GM12878 (cell line): Measurements from ENCODE around the gene BEAN1.

Experiments used
- BRCA1 ChIP-seq: IDR thresholded peaks from 2 replicates; pipeline ENCODE4 v1.6.1; 2011; ENCODE audit warnings: low read depth, low read length, improper control_type of control experiment
- CTCF ChIP-seq, 3 experiments: IDR thresholded peaks in 2 of 3; conservative IDR thresholded peaks in 1 of 3; 2 replicates each; pipeline ENCODE4 v1.5.1; 2011; ENCODE audit warnings: low read depth in 3 of 3, low read length in 3 of 3, mild to moderate bottlenecking in 3 of 3, control low read depth in 2 of 3, moderate library complexity in 2 of 3, inconsistent platforms in 1 of 3, mixed read lengths in 1 of 3; ENCODE audit not compliant: control insufficient read depth in 2 of 3, insufficient read depth in 1 of 3; ENCODE audit errors: extremely low read depth in 1 of 3
- EP300 ChIP-seq, 2 experiments: fragments of 150-350 bp in 1 of 2; IDR thresholded peaks; 2 replicates each; pipeline ENCODE4 v1.6.1; 2011 to 2012; ENCODE audit warnings: low read depth in 2 of 2, low read length in 2 of 2, borderline replicate concordance in 1 of 2, improper control_type of control experiment in 1 of 2, inconsistent platforms in 1 of 2; ENCODE audit not compliant: control insufficient read depth in 1 of 2
- EZH2 ChIP-seq: IDR thresholded peaks from 2 replicates; pipeline ENCODE4 v1.6.1; 2012; ENCODE audit warnings: low read depth, mild to moderate bottlenecking, control low read depth, inconsistent platforms, low read length, borderline replicate concordance; ENCODE audit not compliant: control insufficient read depth
- FOS ChIP-seq: IDR thresholded peaks from 3 replicates; pipeline ENCODE4 v1.6.1; 2011; ENCODE audit warnings: borderline replicate concordance; ENCODE audit not compliant: insufficient read length; ENCODE audit errors: extremely low read depth
- FOXK2 ChIP-seq: fragments of 450-650 bp; IDR thresholded peaks from 2 replicates; pipeline ENCODE4 v1.6.1; 2017; ENCODE audit warnings: mild to moderate bottlenecking, moderate library complexity
- FOXM1 ChIP-seq: IDR thresholded peaks from 2 replicates; pipeline ENCODE4 v1.6.1; 2012; ENCODE audit warnings: low read depth, mild to moderate bottlenecking, inconsistent platforms, low read length, moderate library complexity
- GABPA ChIP-seq: IDR thresholded peaks from 2 replicates; pipeline ENCODE4 v1.6.1; 2014; ENCODE audit warnings: antibody characterized with exemption, low read depth, mild to moderate bottlenecking, inconsistent platforms
- POLR2A ChIP-seq: IDR thresholded peaks from 2 replicates; pipeline ENCODE4 v1.6.1; 2011; ENCODE audit warnings: low read depth, mild to moderate bottlenecking, low read length
- POU2F2 ChIP-seq: IDR thresholded peaks from 3 replicates; pipeline ENCODE4 v1.6.1; 2011; ENCODE audit warnings: low read depth, mild to moderate bottlenecking, low read length, borderline replicate concordance
- SREBF1 ChIP-seq: IDR thresholded peaks from 2 replicates; pipeline ENCODE4 v1.6.1; 2012; ENCODE audit warnings: mild to moderate bottlenecking, low read length
- TF ChIP-seq, protein P1 (sequence below): fragments of 450-650 bp; IDR thresholded peaks from 2 replicates; pipeline ENCODE4 v1.6.1; 2018; ENCODE audit warnings: borderline replicate concordance, mild to moderate bottlenecking; ENCODE audit not compliant: partially characterized antibody

DNA sequence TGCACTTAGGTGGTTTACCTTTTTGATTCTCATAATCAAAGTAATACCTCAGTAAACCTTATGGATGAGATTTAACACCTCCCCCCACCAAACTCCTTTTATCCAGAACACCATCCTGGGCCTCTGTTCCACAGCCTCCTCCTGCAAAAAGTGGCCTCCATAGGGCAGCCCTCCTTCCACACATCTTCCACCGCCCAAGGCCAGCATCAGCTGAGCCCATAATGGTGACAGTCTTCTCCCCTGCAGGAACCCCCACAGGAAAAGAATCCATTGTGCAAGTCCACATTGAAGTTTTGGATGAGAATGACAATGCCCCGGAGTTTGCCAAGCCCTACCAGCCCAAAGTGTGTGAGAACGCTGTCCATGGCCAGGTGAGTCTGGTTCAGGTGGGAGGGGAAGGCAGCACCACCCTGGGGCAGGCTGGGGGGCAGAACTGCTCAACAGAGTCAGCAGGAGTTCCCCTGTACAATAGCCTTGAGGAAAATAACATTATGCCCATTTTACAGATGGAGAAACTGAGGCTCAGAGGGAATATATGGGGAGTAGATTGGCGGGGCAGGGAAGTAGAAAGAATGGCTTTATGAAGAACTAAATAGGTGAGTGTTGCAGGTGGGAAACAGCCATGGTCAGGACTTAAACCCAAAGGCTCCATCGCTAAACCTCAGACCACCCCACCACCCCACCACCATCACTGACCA is 29.2 kb upstream of the BEAN1 start:
- TF ChIP-seq BRCA1 (no peak), FOS (no peak), POU2F2 (no peak), FOXM1 (no peak), EZH2 (no peak), CTCF (IDR thresholded peaks at IDR 0.05 in 2 of 3, conservative IDR thresholded peaks at IDR 0.05 in 1 of 3; ENCODE audit: control insufficient read depth in 2 of 3, extremely low read depth in 1 of 3, insufficient read depth in 1 of 3, low read depth in 3 of 3, low read length in 3 of 3) (no peak), EP300 (IDR thresholded peaks at IDR 0.05; ENCODE audit: borderline replicate concordance in 1 of 2, control insufficient read depth in 1 of 2, low read depth in 2 of 2, low read length in 2 of 2) (no peak), POLR2A (no peak), SREBF1 (no peak), GABPA (no peak), FOXK2 (no peak)
- TF ChIP-seq, protein P1, sequence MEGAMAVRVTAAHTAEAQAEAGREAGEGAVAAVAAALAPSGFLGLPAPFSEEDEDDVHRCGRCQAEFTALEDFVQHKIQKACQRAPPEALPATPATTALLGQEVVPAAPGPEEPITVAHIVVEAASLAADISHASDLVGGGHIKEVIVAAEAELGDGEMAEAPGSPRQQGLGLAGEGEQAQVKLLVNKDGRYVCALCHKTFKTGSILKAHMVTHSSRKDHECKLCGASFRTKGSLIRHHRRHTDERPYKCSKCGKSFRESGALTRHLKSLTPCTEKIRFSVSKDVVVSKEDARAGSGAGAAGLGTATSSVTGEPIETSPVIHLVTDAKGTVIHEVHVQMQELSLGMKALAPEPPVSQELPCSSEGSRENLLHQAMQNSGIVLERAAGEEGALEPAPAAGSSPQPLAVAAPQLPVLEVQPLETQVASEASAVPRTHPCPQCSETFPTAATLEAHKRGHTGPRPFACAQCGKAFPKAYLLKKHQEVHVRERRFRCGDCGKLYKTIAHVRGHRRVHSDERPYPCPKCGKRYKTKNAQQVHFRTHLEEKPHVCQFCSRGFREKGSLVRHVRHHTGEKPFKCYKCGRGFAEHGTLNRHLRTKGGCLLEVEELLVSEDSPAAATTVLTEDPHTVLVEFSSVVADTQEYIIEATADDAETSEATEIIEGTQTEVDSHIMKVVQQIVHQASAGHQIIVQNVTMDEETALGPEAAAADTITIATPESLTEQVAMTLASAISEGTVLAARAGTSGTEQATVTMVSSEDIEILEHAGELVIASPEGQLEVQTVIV, result no peak
